K562 (cell line): ENCODE results near the gene PSMA6. TPM values are rescaled to one million over a fixed set of nuclear protein-coding genes. Genes with fewer than 3 reads are reported as not detected.

Experiments
- ATAC-seq: fragments of 200-7000 bp; cut with Tn5 transposase; 3 replicates; pipeline ENCODE4 v1.9.1; 2020; ENCODE audit warnings: moderate library complexity
- BruUV-seq: library from RNA; stranded (reverse); fragments of 400-500 nt; replicated peaks from 2 replicates; lab custom pipeline; 2021; lab: Mats Ljungman, UMichigan
- CTCF ChIA-PET: fragments of 300-600 bp; formaldehyde crosslinking; extraction: SDS; loops from one replicate; lab custom pipeline; 2021; ENCODE audit warnings: low intra/inter-chr PET ratio; lab: Yijun Ruan, JAX
- POLR2A ChIA-PET: fragments of 300-600, 350-650 bp; sonication (Branson Sonifier 250); formaldehyde crosslinking; extraction: SDS; loops from one replicate; lab custom pipeline; 2021; ENCODE audit warnings: antibody characterized with exemption, inconsistent platforms; lab: Yijun Ruan, JAX
- DNase-seq, 4 experiments: peaks; one replicate each; pipeline versions ENCODE4 v3.0.0 to v3.0.0-alpha.2; 2011 to 2018; ENCODE audit warnings: low spot score in 3 of 4, mixed read lengths in 3 of 4; ENCODE audit errors: extremely low read depth in 1 of 4
- FAIRE-seq: peaks from 2 replicates; lab custom pipeline; 2011; peaks lifted over from hg19 to GRCh38; lab: Jason Lieb, UNC
- H2AFZ ChIP-seq: 2 replicates; pipeline ENCODE4 v1.6.0; 2011; ENCODE audit warnings: low read depth, low read length, control low read depth, inconsistent platforms
- H3K27ac ChIP-seq: fragments of 200-600 bp; 3 replicates; pipeline ENCODE4 v1.8.0; 2011; ENCODE audit warnings: low read depth, mild to moderate bottlenecking, control low read depth, inconsistent platforms, low read length, moderate library complexity, mixed read lengths; ENCODE audit errors: extremely low read depth
- H3K27me3 ChIP-seq, 2 experiments: fragments of 300-600 bp in 1 of 2; 2 replicates in 1 of 2; 3 replicates in 1 of 2; pipeline versions ENCODE4 v1.6.0 to v1.8.0; 2011; ENCODE audit warnings: inconsistent platforms in 2 of 2, low read length in 2 of 2, mild to moderate bottlenecking in 1 of 2, mixed read lengths in 1 of 2, moderate library complexity in 1 of 2; ENCODE audit not compliant: control insufficient read depth in 2 of 2, insufficient read depth in 2 of 2
- H3K36me3 ChIP-seq: fragments of 300-600 bp; 3 replicates; pipeline ENCODE4 v1.8.0; 2011; ENCODE audit warnings: mild to moderate bottlenecking, low read length, inconsistent platforms; ENCODE audit not compliant: control insufficient read depth, insufficient read depth
- H3K4me1 ChIP-seq, 2 experiments: fragments of 200-600 bp in 1 of 2; replicated peaks in 1 of 2; 2 replicates in 1 of 2; 3 replicates in 1 of 2; pipeline versions ENCODE4 v1.5.1 to v1.8.0; 2011; ENCODE audit warnings: inconsistent platforms in 2 of 2, low read length in 2 of 2, mild to moderate bottlenecking in 1 of 2, mixed read lengths in 1 of 2, moderate library complexity in 1 of 2; ENCODE audit not compliant: control insufficient read depth in 2 of 2, insufficient read depth in 2 of 2
- H3K4me2 ChIP-seq: 2 replicates; pipeline ENCODE4 v1.6.1; 2011; ENCODE audit warnings: low read length, control low read depth, inconsistent platforms, mixed read lengths; ENCODE audit not compliant: insufficient read depth
- H3K4me3 ChIP-seq: fragments of 200-600 bp; sonication (generic), shearing (Covaris generic); 2 replicates; pipeline ENCODE4 v1.5.1; 2016; ENCODE audit warnings: control low read depth, inconsistent platforms
- H3K79me2 ChIP-seq: fragments of 200-600 bp; 3 replicates; pipeline ENCODE4 v1.8.0; 2011; ENCODE audit warnings: low read length, inconsistent platforms; ENCODE audit not compliant: control insufficient read depth, insufficient read depth
- H3K9ac ChIP-seq, 2 experiments: 2 replicates each; pipeline versions ENCODE4 v1.6.0 to v1.6.1; 2011; ENCODE audit warnings: low read depth in 2 of 2, low read length in 2 of 2, control low read depth in 1 of 2, inconsistent platforms in 1 of 2, mild to moderate bottlenecking in 1 of 2, mixed read lengths in 1 of 2; ENCODE audit not compliant: insufficient read depth in 1 of 2
- H3K9me1 ChIP-seq: one replicate; pipeline ENCODE4 v1.6.0; 2011; ENCODE audit warnings: inconsistent platforms, mild to moderate bottlenecking, low read length, moderate library complexity; ENCODE audit not compliant: control insufficient read depth, insufficient read depth
- H3K9me3 ChIP-seq: replicated peaks from 2 replicates; pipeline ENCODE4 v1.5.1; 2011; ENCODE audit warnings: low read depth, low read length, inconsistent platforms; ENCODE audit not compliant: control insufficient read depth, insufficient read depth
- H4K20me1 ChIP-seq: replicated peaks from 2 replicates; pipeline ENCODE4 v1.6.1; 2011; ENCODE audit warnings: low read length, inconsistent platforms, mixed read lengths; ENCODE audit not compliant: control insufficient read depth, insufficient read depth
- ASH1L ChIP-seq: fragments of 450-650 bp; IDR thresholded peaks from 2 replicates; pipeline ENCODE4 v1.6.1; 2018; ENCODE audit warnings: borderline replicate concordance, mild to moderate bottlenecking, low read depth; ENCODE audit not compliant: partially characterized antibody
- BHLHE40 ChIP-seq: IDR thresholded peaks from 2 replicates; pipeline ENCODE4 v1.6.1; 2011; ENCODE audit warnings: low read length, improper control_type of control experiment
- CHD1 ChIP-seq: fragments of 200-600 bp; sonication (generic); IDR thresholded peaks from one replicate; pipeline ENCODE4 v1.6.1; 2012; ENCODE audit warnings: mild to moderate bottlenecking, moderate library complexity, low read length, inconsistent platforms
- EHMT2 ChIP-seq: fragments of 450-650 bp; IDR thresholded peaks from 2 replicates; pipeline ENCODE4 v1.6.1; 2018; ENCODE audit warnings: antibody characterized with exemption
- ETV6 ChIP-seq, 3 experiments: fragments of 150-350 bp in 1 of 3; sonication (generic) in 1 of 3; formaldehyde crosslinking in 1 of 3; IDR thresholded peaks; 2 replicates each; pipeline versions ENCODE4 v1.6.1 to v1.8.0; 2014 to 2022; ENCODE audit warnings: borderline replicate concordance in 2 of 3, low read depth in 2 of 3, antibody characterized with exemption in 1 of 3, low read length in 1 of 3, mild to moderate bottlenecking in 1 of 3, missing genetic modification reagents in 1 of 3
- KDM1A ChIP-seq, 2 experiments: fragments of 450-650 bp; IDR thresholded peaks; 2 replicates each; pipeline ENCODE4 v1.6.1; 2016; ENCODE audit warnings: mild to moderate bottlenecking in 2 of 2
- KDM5B ChIP-seq: fragments of 200-600 bp; sonication (generic); IDR thresholded peaks from 2 replicates; pipeline ENCODE4 v1.6.1; 2012; ENCODE audit warnings: low read depth, mild to moderate bottlenecking, moderate library complexity, low read length, control low read depth, inconsistent platforms; ENCODE audit not compliant: insufficient replicate concordance
- MEF2A ChIP-seq: IDR thresholded peaks from 2 replicates; pipeline ENCODE4 v1.6.1; 2011; ENCODE audit warnings: low read depth, mild to moderate bottlenecking, low read length, moderate library complexity; ENCODE audit not compliant: control insufficient read depth
- MTA2 ChIP-seq: fragments of 450-650 bp; IDR thresholded peaks from 2 replicates; pipeline ENCODE4 v1.6.1; 2016; ENCODE audit warnings: low read depth
- NFE2L1 ChIP-seq: fragments of 450-650 bp; IDR thresholded peaks from 2 replicates; pipeline ENCODE4 v1.6.1; 2016; ENCODE audit warnings: missing genetic modification characterization, low read depth, mild to moderate bottlenecking, missing compliant biosample characterization, moderate library complexity, borderline replicate concordance
- NFRKB ChIP-seq: fragments of 450-650 bp; IDR thresholded peaks from 2 replicates; pipeline ENCODE4 v1.6.1; 2016; ENCODE audit warnings: low read depth
- PHTF2 ChIP-seq: fragments of 250-450 bp; sonication (Bioruptor Pico); IDR thresholded peaks from 2 replicates; pipeline ENCODE4 v1.5.0; 2021; ENCODE audit warnings: mild to moderate bottlenecking
- POLR2B ChIP-seq: fragments of 450-650 bp; IDR thresholded peaks from 2 replicates; pipeline ENCODE4 v1.6.1; 2018; ENCODE audit warnings: low read depth; ENCODE audit not compliant: partially characterized antibody
- RCOR1 ChIP-seq, 2 experiments: IDR thresholded peaks; 2 replicates each; pipeline ENCODE4 v1.6.1; 2012; ENCODE audit warnings: low read depth in 2 of 2, low read length in 2 of 2, borderline replicate concordance in 1 of 2, improper control_type of control experiment in 1 of 2
- SMARCB1 ChIP-seq: IDR thresholded peaks from 2 replicates; pipeline ENCODE4 v1.6.1; 2011; ENCODE audit warnings: improper control_type of control experiment, low read depth; ENCODE audit not compliant: insufficient read length
- SOX6 ChIP-seq: fragments of 450-650 bp; IDR thresholded peaks from 2 replicates; pipeline ENCODE4 v1.6.1; 2014; ENCODE audit warnings: mild to moderate bottlenecking
- SREBF1 ChIP-seq: fragments of 150-350 bp; IDR thresholded peaks from 2 replicates; pipeline ENCODE4 v1.6.1; 2014; ENCODE audit warnings: antibody characterized with exemption, low read depth, low read length, borderline replicate concordance
- SRSF7 ChIP-seq: fragments of 200-400 bp; formaldehyde crosslinking; optimal IDR thresholded peaks from 2 replicates; pipeline ENCODE3; 2017; ENCODE audit warnings: mild to moderate bottlenecking, low read depth, low read length
- YBX1 ChIP-seq: fragments of 450-650 bp; IDR thresholded peaks from 2 replicates; pipeline ENCODE4 v1.7.1; 2016; ENCODE audit warnings: mild to moderate bottlenecking
- ZC3H11A ChIP-seq: IDR thresholded peaks from 2 replicates; pipeline ENCODE4 v1.6.1; 2012; ENCODE audit warnings: low read depth, low read length, improper control_type of control experiment
- ZNF282 ChIP-seq: sonication (generic); formaldehyde crosslinking; IDR thresholded peaks from 2 replicates; pipeline ENCODE4 v1.8.1; 2023; ENCODE audit warnings: missing genetic modification reagents
- ZNF431 ChIP-seq: sonication (generic); formaldehyde crosslinking; IDR thresholded peaks from 2 replicates; pipeline ENCODE4 v1.8.0; 2022; ENCODE audit warnings: mild to moderate bottlenecking, missing genetic modification reagents
- WGBS: fragments of 100-300 bp; shearing (Covaris generic); methylation state at CpG from one replicate; pipeline ENCODE4 v1.1.6; 2016; ENCODE audit warnings: low coverage, mixed read lengths; ENCODE audit not compliant: insufficient coverage; ENCODE audit errors: missing lambda C conversion rate; 5-methylcytosine and 5-hydroxymethylcytosine counted together
- in situ Hi-C: fragments of 300-500 bp; cut with MboI; formaldehyde crosslinking; loops from 4 replicates; pipeline ENCODE4 v1.15.0; 2018; ENCODE audit warnings: inconsistent platforms, mixed read lengths
- intact Hi-C: fragments of 100-400 bp; cut with micrococcal nuclease; formaldehyde crosslinking; loops from 2 replicates; pipeline ENCODE4 v1.14.2; 2022
- polyA plus RNA-seq, 8 experiments: library from polyadenylated mRNA; depleted of rRNA in 4 of 8; stranded (reverse) in 5 of 8; unstranded in 3 of 8; fragments of >200 nt; fragmentation: Nextera tagmentation in 2 of 8; fragmentation: Illumina TruSeq in 1 of 8; extraction: Ambion mirVana in 2 of 8; extraction: Trizol in 1 of 8; gene quantifications; 2 replicates each; pipeline versions ENCODE4 v1.2.1 to v1.2.3, GENCODE V29; 2011 to 2014; ENCODE audit warnings: inconsistent platforms in 1 of 8, missing spikeins in 1 of 8
- total RNA-seq, 7 experiments: library from RNA; depleted of rRNA in 6 of 7; stranded (reverse); fragments of >200 nt in 6 of 7; fragmentation: Illumina TruSeq in 2 of 7; extraction: Trizol in 2 of 7; gene quantifications; 2 replicates each; pipeline versions ENCODE4 v1.2.1 to v1.2.3, GENCODE V29; 2011 to 2021; ENCODE audit warnings: low replicate concordance in 1 of 7
- TF ChIP-seq, protein P1 (sequence below): fragments of 250-450 bp; sonication (Bioruptor Pico); IDR thresholded peaks from 2 replicates; pipeline ENCODE4 v1.8.0; 2022; ENCODE audit warnings: inconsistent platforms

Gene PSMA6
- total and polyA plus RNA-seq, 9 of the 15 experiments (the other 6 are each of a cell fraction or from before 2014, with no cell fraction given): 210 to 952 (median 288) TPM

DNA sequence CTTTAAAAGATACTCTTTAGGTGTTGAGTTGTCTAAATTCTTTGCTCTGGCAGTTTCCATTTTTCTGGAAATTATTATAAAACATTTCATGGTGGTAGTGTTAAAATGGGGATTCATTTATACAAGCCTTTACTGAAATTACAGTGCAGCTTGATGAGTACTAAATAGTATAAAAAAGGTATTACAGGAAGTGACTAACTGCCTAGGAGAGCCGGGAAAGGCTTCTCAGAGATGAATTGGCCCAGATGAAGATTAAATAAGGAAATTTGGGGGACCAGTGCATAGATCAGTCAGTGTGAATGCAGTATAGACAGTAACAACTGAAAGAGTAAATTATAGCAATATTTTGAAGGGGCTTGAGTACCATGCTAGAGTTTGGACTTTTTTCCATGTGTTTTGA is 7.5 kb downstream of the PSMA6 start (continued):
- no peak for TF ChIP-seq EHMT2
- TF ChIP-seq, protein P1, sequence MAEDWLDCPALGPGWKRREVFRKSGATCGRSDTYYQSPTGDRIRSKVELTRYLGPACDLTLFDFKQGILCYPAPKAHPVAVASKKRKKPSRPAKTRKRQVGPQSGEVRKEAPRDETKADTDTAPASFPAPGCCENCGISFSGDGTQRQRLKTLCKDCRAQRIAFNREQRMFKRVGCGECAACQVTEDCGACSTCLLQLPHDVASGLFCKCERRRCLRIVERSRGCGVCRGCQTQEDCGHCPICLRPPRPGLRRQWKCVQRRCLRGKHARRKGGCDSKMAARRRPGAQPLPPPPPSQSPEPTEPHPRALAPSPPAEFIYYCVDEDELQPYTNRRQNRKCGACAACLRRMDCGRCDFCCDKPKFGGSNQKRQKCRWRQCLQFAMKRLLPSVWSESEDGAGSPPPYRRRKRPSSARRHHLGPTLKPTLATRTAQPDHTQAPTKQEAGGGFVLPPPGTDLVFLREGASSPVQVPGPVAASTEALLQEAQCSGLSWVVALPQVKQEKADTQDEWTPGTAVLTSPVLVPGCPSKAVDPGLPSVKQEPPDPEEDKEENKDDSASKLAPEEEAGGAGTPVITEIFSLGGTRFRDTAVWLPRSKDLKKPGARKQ (CRISPR knock-in tag): no peak
- TF ChIP-seq NFE2L1 (tag): no peak
- no peak for TF ChIP-seq SREBF1
- no peak for TF ChIP-seq ZC3H11A
- TF ChIP-seq SMARCB1: no peak
- TF ChIP-seq BHLHE40: no peak
- TF ChIP-seq POLR2B: no peak

DNA sequence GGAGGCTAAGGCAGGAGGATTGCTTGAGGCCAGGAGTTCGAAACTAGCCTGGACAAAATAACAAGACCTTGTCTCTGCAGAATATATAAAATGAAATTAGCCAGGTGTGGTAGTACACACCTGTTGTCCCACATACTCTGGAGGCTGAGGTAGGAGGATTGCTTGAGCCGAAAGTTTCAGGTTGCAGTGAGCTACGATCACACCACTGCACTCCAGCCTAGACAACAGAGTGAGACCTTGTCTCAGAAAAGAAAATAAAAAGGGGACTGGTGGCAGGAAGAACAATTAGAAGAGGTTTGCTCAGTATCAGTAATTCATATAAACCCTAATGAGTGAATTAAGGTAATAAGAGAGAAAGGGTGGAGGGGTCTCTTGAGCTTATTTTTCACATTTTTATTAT is 8.0 kb downstream of the PSMA6 start:
- Histone ChIP-seq H3K36me3 (peaks cover 31% of the 10 kb centered on the region; the same call in 1 of the 3 replicates), H3K9me3 (no peaks in the 10 kb centered on the region), H3K9me1 (no peaks in the 10 kb centered on the region), H3K79me2 (peaks cover 100% of the 10 kb centered on the region), H3K4me2 (no peak overlapping the region), H3K27me3 (no peaks in the 10 kb centered on the region), H3K27ac (no peak overlapping the region), H3K9ac (no peak overlapping the region), H4K20me1 (no peaks in the 10 kb centered on the region), H3K4me1 (peaks cover 0 to 3% of the 10 kb centered on the region in 2 experiments; a peak in 2 of 5 replicates), H2AFZ (no peak overlapping the region), H3K4me3 (no peak overlapping the region)
- POLR2A ChIA-PET: interaction anchor here (1.0 to 1.8 kb wide), 6 partner anchors 8 to 33 kb away, joined by 3 to 11 read pairs (median 4); partner anchors contain the start of gene PSMA6
- whole genome bisulfite sequencing: 91% methylated on average over 3 of the region's 3 CpGs
- DNase-seq (no peak), ATAC-seq (no peak), FAIRE-seq (no peak)
- intact Hi-C loops: no loop called here
- BruUV-seq: no TSS peak
- in situ Hi-C loops: no loop called here
- CTCF ChIA-PET: no interaction called here
- TF ChIP-seq SOX6 (no peak), ZNF431 (no peak), YBX1 (no peak), ETV6 (IDR thresholded peaks at IDR 0.05; ENCODE audit: borderline replicate concordance in 1 of 2, low read depth in 2 of 2, low read length in 1 of 2) (no peak), ETV6 (CRISPR knock-in tag; IDR thresholded peaks at IDR 0.05; ENCODE audit: borderline replicate concordance) (no peak), SRSF7 (no peak), ZNF282 (no peak), MTA2 (no peak), KDM5B (no peak), MEF2A (no peak), CHD1 (no peak), KDM1A (IDR thresholded peaks at IDR 0.05) (no peak), NFRKB (no peak), PHTF2 (CRISPR knock-in tag) (no peak), ASH1L (no peak), RCOR1 (IDR thresholded peaks at IDR 0.05; ENCODE audit: borderline replicate concordance in 1 of 2, low read depth in 2 of 2, low read length in 2 of 2) (no peak)
